ENCODE measurements around the gene TDRD3.

Gene TDRD3

GRCh38 chr13:60448907-60449510 is 52.0 kb downstream of the TDRD3 start:
- no peak for DNase-seq (ENCODE audit: low read depth, low spot score)

GRCh38 chr13:60453490-60453889 is 56.5 kb downstream of the TDRD3 start:
- DNase-seq (ENCODE audit: low read depth, low spot score), result no peak

GRCh38 chr13:60454425-60454824 is 57.4 kb downstream of the TDRD3 start:
- DNase-seq (ENCODE audit: low read depth, low spot score), result no peak

GRCh38 chr13:60463787-60464186 is 66.8 kb downstream of the TDRD3 start:
- no peak for DNase-seq (ENCODE audit: low read depth, low spot score)

- no peak for DNase-seq (ENCODE audit: low read depth, low spot score)
Measured at GRCh38 chr13:60467098-60467497, 70.1 kb downstream of the TDRD3 start.

- DNase-seq (ENCODE audit: low read depth, low spot score), result no peak
Measured at GRCh38 chr13:60479273-60479672, 82.3 kb downstream of the TDRD3 start.

GRCh38 chr13:60482012-60482411 is 85.0 kb downstream of the TDRD3 start:
- DNase-seq (ENCODE audit: low read depth, low spot score), result no peak

- no peak for DNase-seq (ENCODE audit: low read depth, low spot score)
Measured at GRCh38 chr13:60484865-60485264, 87.8 kb downstream of the TDRD3 start.

GRCh38 chr13:60491531-60491930 is 94.5 kb downstream of the TDRD3 start:
- no peak for DNase-seq (ENCODE audit: low read depth, low spot score)

GRCh38 chr13:60492187-60492586 is 95.2 kb downstream of the TDRD3 start:
- DNase-seq (ENCODE audit: low read depth, low spot score), result no peak

- DNase-seq (ENCODE audit: low read depth, low spot score), result no peak
Measured at GRCh38 chr13:60494296-60494695, 97.3 kb downstream of the TDRD3 start.

- DNase-seq (ENCODE audit: low read depth, low spot score), result no peak
Measured at GRCh38 chr13:60501236-60501635, 104.2 kb downstream of the TDRD3 start.

- no peak for DNase-seq (ENCODE audit: low read depth, low spot score)
Measured at GRCh38 chr13:60509601-60510386, 112.8 kb downstream of the TDRD3 start.

GRCh38 chr13:60511637-60512036 is 114.6 kb downstream of the TDRD3 start:
- no peak for DNase-seq (ENCODE audit: low read depth, low spot score)

- DNase-seq (ENCODE audit: low read depth, low spot score), result no peak
Measured at GRCh38 chr13:60514891-60515290, 117.9 kb downstream of the TDRD3 start.

GRCh38 chr13:60519496-60519895 is 122.5 kb downstream of the TDRD3 start:
- DNase-seq (ENCODE audit: low read depth, low spot score), result no peak

GRCh38 chr13:60520902-60521569 is 124.0 kb downstream of the TDRD3 start:
- DNase-seq (ENCODE audit: low read depth, low spot score), result no peak

- no peak for DNase-seq (ENCODE audit: low read depth, low spot score)
Measured at GRCh38 chr13:60538566-60538965, 141.5 kb downstream of the TDRD3 start.

GRCh38 chr13:60540276-60540675 is 143.3 kb downstream of the TDRD3 start:
- no peak for DNase-seq (ENCODE audit: low read depth, low spot score)

- DNase-seq (ENCODE audit: low read depth, low spot score), result no peak
Measured at GRCh38 chr13:60562096-60562780, 165.2 kb downstream of the TDRD3 start.

- DNase-seq (ENCODE audit: low read depth, low spot score), result no peak
Measured at GRCh38 chr13:60571571-60571970, 174.6 kb downstream of the TDRD3 start.

Data from brain pericyte (primary cell).